ENCODE results near the gene CSNK1D.
A peak's percentile ranks its signal among the peaks of the same experiment; 100 is the strongest.

CSNK1D gene

GRCh38 chr17:82302991-82303943, 29.8 kb upstream of the CSNK1D start:
- peaks cover 47 to 61% of the 10 kb centered on the region in 2 donors for H3K4me1 Mint-ChIP-seq (ENCODE audit: low read depth in 2 of 2)
- peak overlapping the region; percentile 91 to 92 for H3K4me3 Mint-ChIP-seq
- H3K27ac Mint-ChIP-seq: peak overlapping the region; percentile 90 to 100
- ATAC-seq (replicated peaks) (peak; percentile 63), DNase-seq (no peak)
- H3K9me3 Mint-ChIP-seq: no peaks in the 10 kb centered on the region
- H3K27me3 Mint-ChIP-seq: no peaks in the 10 kb centered on the region
- peaks cover 23% of the 10 kb centered on the region for H3K36me3 Mint-ChIP-seq (ENCODE audit: insufficient read depth)

- peak overlapping the region; percentile 91 to 92 for H3K4me3 Mint-ChIP-seq
Observed at GRCh38 chr17:82302568-82302963, 29.1 kb upstream of the CSNK1D start.

GRCh38 chr17:82301916-82302567, 28.5 kb upstream of the CSNK1D start:
- ATAC-seq (replicated peaks) (no peak), DNase-seq (no peak)
- Mint-ChIP-seq H3K27ac (peak overlapping the region; percentile 90 to 100), H3K27me3 (no peaks in the 10 kb centered on the region), H3K4me1 (ENCODE audit: low read depth in 2 of 2) (peaks cover 56 to 73% of the 10 kb centered on the region in 2 donors), H3K4me3 (peak overlapping the region; percentile 91 to 92), H3K36me3 (ENCODE audit: insufficient read depth) (peaks cover 35% of the 10 kb centered on the region), H3K9me3 (no peaks in the 10 kb centered on the region)

More at GRCh38 chr17:82302568-82302963, 29.1 kb upstream of the CSNK1D start:
- H3K27ac Mint-ChIP-seq: peak overlapping the region; percentile 90 to 100
- H3K36me3 Mint-ChIP-seq (ENCODE audit: insufficient read depth): peaks cover 30% of the 10 kb centered on the region
- no peaks in the 10 kb centered on the region for H3K9me3 Mint-ChIP-seq
- H3K27me3 Mint-ChIP-seq: no peaks in the 10 kb centered on the region
- ATAC-seq (replicated peaks): no peak
- no peak for DNase-seq
- peaks cover 54 to 68% of the 10 kb centered on the region in 2 donors for H3K4me1 Mint-ChIP-seq (ENCODE audit: low read depth in 2 of 2)

- H3K36me3 Mint-ChIP-seq (ENCODE audit: insufficient read depth): peaks cover 37% of the 10 kb centered on the region
- ATAC-seq (replicated peaks) (no peak), DNase-seq (no peak)
- H3K9me3 Mint-ChIP-seq: no peaks in the 10 kb centered on the region
- H3K4me3 Mint-ChIP-seq: peak overlapping the region; percentile 91 to 92
- H3K4me1 Mint-ChIP-seq (ENCODE audit: low read depth in 2 of 2): peaks cover 55 to 73% of the 10 kb centered on the region in 2 donors
- H3K27ac Mint-ChIP-seq: peak overlapping the region; percentile 100
- H3K27me3 Mint-ChIP-seq: no peaks in the 10 kb centered on the region
Observed at GRCh38 chr17:82301300-82301915, 27.9 kb upstream of the CSNK1D start.

GRCh38 chr17:82300707-82301270, 27.3 kb upstream of the CSNK1D start:
- peak overlapping the region; percentile 91 to 92 for H3K4me3 Mint-ChIP-seq
- no peaks in the 10 kb centered on the region for H3K27me3 Mint-ChIP-seq
- H3K36me3 Mint-ChIP-seq (ENCODE audit: insufficient read depth): peaks cover 37% of the 10 kb centered on the region
- ATAC-seq (replicated peaks) (no peak), DNase-seq (peak; percentile 58 to 62 (median 58))
- H3K27ac Mint-ChIP-seq: peak overlapping the region; percentile 100
- peaks cover 53 to 70% of the 10 kb centered on the region in 2 donors for H3K4me1 Mint-ChIP-seq (ENCODE audit: low read depth in 2 of 2)
- H3K9me3 Mint-ChIP-seq: no peaks in the 10 kb centered on the region

- Mint-ChIP-seq H3K36me3 (ENCODE audit: insufficient read depth) (peaks cover 37% of the 10 kb centered on the region), H3K4me3 (peak overlapping the region; percentile 91 to 92), H3K27me3 (no peaks in the 10 kb centered on the region), H3K9me3 (no peaks in the 10 kb centered on the region), H3K4me1 (ENCODE audit: low read depth in 2 of 2) (peaks cover 57 to 66% of the 10 kb centered on the region in 2 donors), H3K27ac (peak overlapping the region; percentile 100)
- ATAC-seq (replicated peaks): no peak
- DNase-seq: no peak
Observed at GRCh38 chr17:82300228-82300627, 26.7 kb upstream of the CSNK1D start.

- H3K27me3 Mint-ChIP-seq: no peaks in the 10 kb centered on the region
- peaks cover 57 to 62% of the 10 kb centered on the region in 2 donors for H3K4me1 Mint-ChIP-seq (ENCODE audit: low read depth in 2 of 2)
- no peak for ATAC-seq (replicated peaks)
- H3K36me3 Mint-ChIP-seq (ENCODE audit: insufficient read depth): peaks cover 39% of the 10 kb centered on the region
- H3K4me3 Mint-ChIP-seq: peak overlapping the region; percentile 91 to 92
- peak overlapping the region; percentile 100 for H3K27ac Mint-ChIP-seq
- DNase-seq: no peak
- peaks cover 0 to 1% of the 10 kb centered on the region in 2 donors for H3K9me3 Mint-ChIP-seq
Observed at GRCh38 chr17:82299452-82299851, 26.0 kb upstream of the CSNK1D start.

GRCh38 chr17:82298538-82299421, 25.3 kb upstream of the CSNK1D start:
- H3K4me1 Mint-ChIP-seq (ENCODE audit: low read depth in 2 of 2): peaks cover 60% of the 10 kb centered on the region in 2 donors
- peak overlapping the region; percentile 100 for H3K27ac Mint-ChIP-seq
- H3K4me3 Mint-ChIP-seq: peak overlapping the region; percentile 91 to 92
- peaks cover 42% of the 10 kb centered on the region for H3K36me3 Mint-ChIP-seq (ENCODE audit: insufficient read depth)
- no peak for DNase-seq
- H3K9me3 Mint-ChIP-seq: peaks cover 0 to 2% of the 10 kb centered on the region in 2 donors
- H3K27me3 Mint-ChIP-seq: no peaks in the 10 kb centered on the region
- peak; percentile 3 for ATAC-seq (replicated peaks)

- peak; percentile 91 to 96 (median 91) for DNase-seq
- H3K36me3 Mint-ChIP-seq (ENCODE audit: insufficient read depth): peaks cover 45% of the 10 kb centered on the region
- no peaks in the 10 kb centered on the region for H3K27me3 Mint-ChIP-seq
- peaks cover 55 to 56% of the 10 kb centered on the region in 2 donors for H3K4me1 Mint-ChIP-seq (ENCODE audit: low read depth in 2 of 2)
- H3K27ac Mint-ChIP-seq: peak overlapping the region; percentile 100
- peaks cover 0 to 2% of the 10 kb centered on the region in 2 donors for H3K9me3 Mint-ChIP-seq
- ATAC-seq (replicated peaks): peak; percentile 78
- peak overlapping the region; percentile 91 to 92 for H3K4me3 Mint-ChIP-seq
Observed at GRCh38 chr17:82297714-82298537, 24.4 kb upstream of the CSNK1D start.

GRCh38 chr17:82297280-82297713, 23.8 kb upstream of the CSNK1D start:
- H3K27me3 Mint-ChIP-seq: no peaks in the 10 kb centered on the region
- peaks cover 0 to 2% of the 10 kb centered on the region in 2 donors for H3K9me3 Mint-ChIP-seq
- H3K27ac Mint-ChIP-seq: peak overlapping the region; percentile 100
- peak; percentile 81 to 87 (median 83) for DNase-seq
- H3K4me1 Mint-ChIP-seq (ENCODE audit: low read depth in 2 of 2): peaks cover 51 to 53% of the 10 kb centered on the region in 2 donors
- peak overlapping the region; percentile 91 to 92 for H3K4me3 Mint-ChIP-seq
- peak; percentile 48 for ATAC-seq (replicated peaks)
- H3K36me3 Mint-ChIP-seq (ENCODE audit: insufficient read depth): peaks cover 48% of the 10 kb centered on the region

GRCh38 chr17:82296511-82297279, 23.2 kb upstream of the CSNK1D start:
- Mint-ChIP-seq H3K27me3 (no peaks in the 10 kb centered on the region), H3K27ac (peak overlapping the region; percentile 100), H3K4me1 (ENCODE audit: low read depth in 2 of 2) (peaks cover 46 to 49% of the 10 kb centered on the region in 2 donors), H3K9me3 (peaks cover 0 to 2% of the 10 kb centered on the region in 2 donors), H3K36me3 (ENCODE audit: insufficient read depth) (peaks cover 48% of the 10 kb centered on the region), H3K4me3 (peak overlapping the region; percentile 91 to 92)
- DNase-seq: no peak
- ATAC-seq (replicated peaks): no peak
